Fibroblast of the aortic adventitia (primary cell): ENCODE measurements around the gene ELP4. TPM values are rescaled to one million over a fixed set of nuclear protein-coding genes. Genes with fewer than 3 reads are reported as not detected.

Source experiments
- DNase-seq: peaks from one replicate; pipeline ENCODE4 v3.0.0-alpha.2; 2010; ENCODE audit warnings: low read depth
- H3K4me3 ChIP-seq: 2 replicates; pipeline ENCODE4 v1.5.1; 2011; ENCODE audit warnings: low read depth, mild to moderate bottlenecking, control low read depth, low read length, moderate library complexity
- total RNA-seq: library from RNA; depleted of rRNA; stranded (reverse); fragments of >200 nt; gene quantifications from 2 replicates; pipeline ENCODE4 v1.2.3, GENCODE V29; 2012; ENCODE audit warnings: low replicate concordance
- TF ChIP-seq, protein P1 (sequence below): IDR thresholded peaks from 2 replicates; pipeline ENCODE4 v1.5.1; 2011; ENCODE audit warnings: mild to moderate bottlenecking, low read length, control low read depth, inconsistent platforms; ENCODE audit not compliant: insufficient read depth

Gene ELP4
- total RNA-seq, 1 donor, result 23.0 TPM

DNA sequence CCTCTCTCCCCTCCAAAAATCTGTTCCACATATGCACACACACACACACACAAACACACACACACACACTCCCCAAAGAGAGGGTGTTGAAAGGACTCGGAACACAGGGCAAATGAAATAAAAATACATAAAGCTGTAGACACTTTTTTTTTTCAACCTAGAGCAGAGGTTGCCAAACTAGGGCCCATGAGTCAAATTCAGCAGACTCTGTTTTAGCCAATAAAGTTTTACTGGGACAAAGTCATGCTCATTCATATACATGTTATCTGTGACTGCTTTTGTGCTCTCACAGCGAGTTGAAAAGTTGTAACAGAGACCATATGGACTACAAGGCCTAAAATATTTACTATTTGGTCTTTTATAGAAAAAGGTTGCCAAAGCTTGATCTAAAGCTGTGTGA, 9.0 kb upstream of the ELP4 start:
- no peak overlapping the region for H3K4me3 ChIP-seq
- TF ChIP-seq, protein P1, sequence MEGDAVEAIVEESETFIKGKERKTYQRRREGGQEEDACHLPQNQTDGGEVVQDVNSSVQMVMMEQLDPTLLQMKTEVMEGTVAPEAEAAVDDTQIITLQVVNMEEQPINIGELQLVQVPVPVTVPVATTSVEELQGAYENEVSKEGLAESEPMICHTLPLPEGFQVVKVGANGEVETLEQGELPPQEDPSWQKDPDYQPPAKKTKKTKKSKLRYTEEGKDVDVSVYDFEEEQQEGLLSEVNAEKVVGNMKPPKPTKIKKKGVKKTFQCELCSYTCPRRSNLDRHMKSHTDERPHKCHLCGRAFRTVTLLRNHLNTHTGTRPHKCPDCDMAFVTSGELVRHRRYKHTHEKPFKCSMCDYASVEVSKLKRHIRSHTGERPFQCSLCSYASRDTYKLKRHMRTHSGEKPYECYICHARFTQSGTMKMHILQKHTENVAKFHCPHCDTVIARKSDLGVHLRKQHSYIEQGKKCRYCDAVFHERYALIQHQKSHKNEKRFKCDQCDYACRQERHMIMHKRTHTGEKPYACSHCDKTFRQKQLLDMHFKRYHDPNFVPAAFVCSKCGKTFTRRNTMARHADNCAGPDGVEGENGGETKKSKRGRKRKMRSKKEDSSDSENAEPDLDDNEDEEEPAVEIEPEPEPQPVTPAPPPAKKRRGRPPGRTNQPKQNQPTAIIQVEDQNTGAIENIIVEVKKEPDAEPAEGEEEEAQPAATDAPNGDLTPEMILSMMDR, result no peak
- peak; percentile 16 for DNase-seq

DNA sequence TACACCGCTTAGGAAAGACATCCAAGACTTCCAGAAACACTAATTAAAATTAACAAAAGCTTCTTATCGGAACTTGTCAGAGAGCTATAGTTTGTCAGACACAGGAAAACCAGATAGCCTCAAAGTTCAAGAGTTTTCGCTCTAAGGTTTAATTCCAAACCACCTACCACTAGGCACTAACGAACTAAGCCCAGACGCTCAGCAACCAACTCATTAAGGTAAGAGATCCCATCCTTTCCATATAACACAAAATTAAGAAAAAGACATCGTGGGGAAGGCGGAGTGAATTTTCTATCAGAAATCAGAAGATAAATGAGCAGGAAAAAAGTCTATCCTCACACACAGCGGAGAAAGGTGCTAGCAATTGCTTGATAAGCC, 527 bp upstream of the ELP4 start:
- no peak for DNase-seq
- TF ChIP-seq, protein P1, result no peak
- peak overlapping the region; percentile 99 for H3K4me3 ChIP-seq

DNA sequence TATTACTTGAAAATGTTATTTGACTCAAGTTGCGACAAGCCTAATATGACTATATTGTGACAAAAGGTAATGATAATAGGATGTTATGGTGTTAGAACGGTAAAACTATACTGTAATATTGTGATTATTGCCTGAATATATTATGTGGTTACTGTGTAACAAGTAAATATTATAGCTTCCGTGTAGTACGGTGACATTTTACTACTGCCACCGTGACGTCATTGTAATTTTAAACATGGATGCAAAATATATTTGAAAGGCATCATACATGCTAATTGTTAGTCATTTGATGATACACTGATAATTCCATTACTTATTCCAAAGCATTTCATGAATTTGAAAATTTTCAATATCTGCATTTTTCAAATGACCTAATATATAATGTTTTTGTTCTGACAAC, 2.5 kb downstream of the ELP4 start:
- H3K4me3 ChIP-seq, result no peak overlapping the region
- DNase-seq, result no peak
- TF ChIP-seq, protein P1, result no peak

DNA sequence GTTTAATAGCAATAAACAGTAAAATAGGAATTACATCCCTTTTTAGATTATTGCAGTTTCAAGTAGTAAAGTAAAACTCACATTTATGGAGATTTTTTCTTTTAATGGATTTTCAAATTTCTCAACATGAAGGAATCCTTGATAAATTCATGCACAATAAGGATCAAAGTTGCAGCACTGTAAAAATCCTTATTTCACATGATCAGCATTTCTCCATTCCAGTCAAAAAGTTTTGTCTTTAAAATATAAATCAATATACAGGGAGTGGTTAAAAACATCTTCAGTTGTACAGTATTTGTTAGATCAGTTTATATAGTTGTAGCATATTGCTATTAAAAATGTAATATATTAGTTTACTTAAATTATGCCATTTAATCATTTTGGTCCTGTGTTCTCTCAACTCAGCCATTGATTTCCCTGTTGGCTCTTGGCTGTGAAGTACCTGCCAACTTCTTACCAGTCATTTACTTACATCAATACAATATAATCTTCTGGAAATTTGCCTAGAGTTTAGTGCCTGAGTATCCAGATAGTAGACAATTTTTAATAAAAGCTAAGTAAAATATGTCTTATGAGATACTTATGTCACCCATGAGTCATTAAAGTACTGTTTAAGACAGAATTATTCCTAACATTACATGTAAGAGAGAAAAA, 12.1 kb downstream of the ELP4 start:
- DNase-seq, result peak; percentile 8
- no peak overlapping the region for H3K4me3 ChIP-seq
- TF ChIP-seq, protein P1, result no peak

DNA sequence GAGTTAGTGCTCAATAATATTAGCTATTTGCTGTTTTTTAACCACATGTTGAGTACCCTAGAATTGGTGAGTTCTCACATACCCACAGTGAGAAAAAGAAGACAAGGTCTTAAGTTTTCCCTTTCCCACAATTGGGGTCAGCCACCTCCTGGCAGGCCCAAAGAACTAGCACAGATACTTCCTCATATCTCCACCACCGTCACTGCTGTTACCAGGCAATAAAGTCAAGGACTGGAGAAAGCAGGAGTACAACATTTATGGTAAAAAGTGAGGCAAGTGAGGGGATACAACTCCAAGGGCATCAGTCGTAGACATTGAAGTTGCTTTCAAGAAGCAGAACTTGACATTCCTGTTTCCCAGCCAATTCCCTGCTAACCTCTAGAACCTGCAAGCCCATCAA, 19.6 kb downstream of the ELP4 start:
- no peak overlapping the region for H3K4me3 ChIP-seq
- DNase-seq, result no peak
- TF ChIP-seq, protein P1, result no peak

DNA sequence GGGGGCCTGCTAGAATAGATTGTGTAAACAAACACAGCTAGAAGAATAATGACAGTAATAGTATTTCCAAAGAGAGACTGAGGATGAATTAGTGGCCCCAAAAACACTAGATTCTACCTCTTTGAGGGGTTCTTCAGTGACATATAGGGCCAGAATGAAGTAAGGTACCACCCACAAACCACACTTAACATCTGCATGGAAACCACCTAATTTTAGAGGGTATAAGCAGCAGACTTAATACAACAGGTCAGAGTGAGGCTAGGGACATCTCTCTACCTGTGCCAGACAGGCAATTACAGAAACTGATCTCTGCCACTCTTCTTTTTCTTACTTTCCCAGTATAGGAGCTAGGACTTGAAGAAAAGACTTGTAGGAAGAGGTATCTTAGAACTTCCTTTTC, 20.1 kb downstream of the ELP4 start:
- TF ChIP-seq, protein P1, result no peak
- no peak for DNase-seq
- H3K4me3 ChIP-seq, result no peak overlapping the region

DNA sequence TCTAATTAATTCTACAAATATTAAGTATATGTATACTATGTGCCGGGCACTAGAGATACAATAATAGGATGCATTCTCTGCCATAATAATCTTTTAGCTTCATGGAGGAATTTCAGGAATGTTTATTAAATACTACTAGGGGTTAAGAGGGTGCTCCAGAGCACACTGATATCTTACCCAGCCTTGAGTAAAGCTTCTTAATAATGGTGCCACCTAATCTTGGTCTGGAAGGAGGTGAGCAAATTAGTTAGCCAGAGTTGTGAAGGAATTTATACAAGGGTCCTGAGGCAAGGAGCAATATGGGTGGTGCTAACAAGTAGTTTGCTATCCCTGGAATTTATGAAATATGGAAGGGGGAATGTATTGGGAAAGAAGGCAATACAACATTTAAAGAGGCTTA, 21.7 kb downstream of the ELP4 start:
- TF ChIP-seq, protein P1, result no peak
- no peak overlapping the region for H3K4me3 ChIP-seq
- DNase-seq, result no peak
